Measurements from ENCODE around the gene CYB561.
A peak's percentile ranks its signal among the peaks of the same experiment; 100 is the strongest.
"Not testable (repeated sequence)": the region's sequence is repeated elsewhere in the genome, so short reads cannot be mapped to it uniquely, and the experiment has no call there.

Gene CYB561

GRCh38 chr17:63478814-63479494 is 32.8 kb upstream of the CYB561 start:
- DNase-seq, result peak; percentile 61 to 80

GRCh38 chr17:63477480-63478440 is 31.7 kb upstream of the CYB561 start:
- DNase-seq, result peak; percentile 38 to 61

- peak; percentile 62 to 88 for DNase-seq
Observed at GRCh38 chr17:63476854-63477479, 30.9 kb upstream of the CYB561 start, which contains the start of gene ACE. ACE (plus strand) TSS chr17:63477061; CDS start chr17:63477095, 34 bp downstream.

GRCh38 chr17:63476459-63476853 is 30.4 kb upstream of the CYB561 start:
- peak; percentile 24 to 36 for DNase-seq

GRCh38 chr17:63475491-63476412 is 29.6 kb upstream of the CYB561 start:
- DNase-seq, result no peak

GRCh38 chr17:63474586-63475460 is 28.7 kb upstream of the CYB561 start:
- DNase-seq, result no peak

- DNase-seq, result no peak
Observed at GRCh38 chr17:63474174-63474573, 28.1 kb upstream of the CYB561 start.

GRCh38 chr17:63468099-63468498 is 22.0 kb upstream of the CYB561 start:
- DNase-seq, result not testable (repeated sequence)

GRCh38 chr17:63464691-63465236 is 18.7 kb upstream of the CYB561 start:
- DNase-seq, result no peak

- DNase-seq, result peak in 1 of 2 experiments; percentile 21
Observed at GRCh38 chr17:63463771-63464170, 17.7 kb upstream of the CYB561 start.

- no peak for DNase-seq
Observed at GRCh38 chr17:63460018-63460417, 13.9 kb upstream of the CYB561 start.

GRCh38 chr17:63458478-63458877 is 12.4 kb upstream of the CYB561 start:
- DNase-seq, result peak; percentile 60 to 86

- no peak for DNase-seq
Observed at GRCh38 chr17:63455417-63455816, 9.3 kb upstream of the CYB561 start.

GRCh38 chr17:63454915-63455314 is 8.8 kb upstream of the CYB561 start:
- DNase-seq, result no peak

GRCh38 chr17:63454357-63454756 is 8.3 kb upstream of the CYB561 start:
- DNase-seq, result not testable (repeated sequence)

GRCh38 chr17:63452962-63453551 is 7.0 kb upstream of the CYB561 start:
- DNase-seq, result no peak

GRCh38 chr17:63452046-63452961 is 6.2 kb upstream of the CYB561 start:
- DNase-seq, result no peak

GRCh38 chr17:63451150-63451549 is 5.0 kb upstream of the CYB561 start:
- no peak for DNase-seq

GRCh38 chr17:63450551-63450950 is 4.4 kb upstream of the CYB561 start:
- no peak for DNase-seq
